Lower lobe of right lung (tissue), 2 donors: ENCODE data around the gene IRF1. TPM values are rescaled to one million over a fixed set of nuclear protein-coding genes. Genes with fewer than 3 reads are reported as not detected.

Source experiments
- ATAC-seq, 2 donors: fragments of 200-7000 bp; cut with Tn5 transposase; one replicate each; pipeline ENCODE4 v1.9.1; 2020 to 2022; ENCODE audit warnings: mild to moderate bottlenecking in 2 of 2, moderate library complexity in 2 of 2
- DNase-seq: peaks from one replicate; pipeline ENCODE4 v3.0.0-alpha.2; 2020
- H3K27ac ChIP-seq: fragments of 200-600 bp; one replicate; pipeline ENCODE4 v1.8.0; 2022
- H3K27me3 ChIP-seq: fragments of 200-600 bp; one replicate; pipeline ENCODE4 v1.8.0; 2022; ENCODE audit warnings: low read depth
- H3K36me3 ChIP-seq: fragments of 200-600 bp; one replicate; pipeline ENCODE4 v1.8.0; 2022; ENCODE audit warnings: mild to moderate bottlenecking
- H3K4me1 ChIP-seq: fragments of 200-600 bp; one replicate; pipeline ENCODE4 v1.8.0; 2022
- H3K4me3 ChIP-seq: fragments of 200-600 bp; one replicate; pipeline ENCODE4 v1.8.0; 2022; ENCODE audit warnings: mild to moderate bottlenecking
- H3K9me3 ChIP-seq: fragments of 200-600 bp; one replicate; pipeline ENCODE4 v1.8.0; 2022
- CTCF ChIP-seq: fragments of 200-600 bp; IDR thresholded peaks from one replicate; pipeline ENCODE4 v1.8.0; 2022; ENCODE audit warnings: antibody characterized with exemption, mild to moderate bottlenecking
- intact Hi-C: fragments of 100-400 bp; cut with DNase I; formaldehyde crosslinking; loops from one replicate; pipeline ENCODE4 v1.11.0; 2022
- total RNA-seq: library from RNA; stranded (reverse); fragmentation: NEBNext Ultra II Directional; extraction: Animal tissue kit (Norgen Biotek cat#: 25700); gene quantifications from one replicate; pipeline ENCODE4 v1.2.1, GENCODE V29; 2021
- donor health status: DM: no; HTN: yes; CAD: no; lungs with severe emphysema.

IRF1 gene
- total RNA-seq, 1 donor from 2014 or later = 81.2 TPM

- Histone ChIP-seq H3K9me3 (no peaks in the 10 kb centered on the region), H3K27me3 (no peaks in the 10 kb centered on the region), H3K36me3 (no peaks in the 10 kb centered on the region), H3K4me1 (peaks cover 53% of the 10 kb centered on the region), H3K27ac (peak overlapping the region; percentile 69), H3K4me3 (no peak overlapping the region)
- DNase-seq = no peak
- ATAC-seq = peak in 1 of 2 donors; percentile 6
- no peak for TF ChIP-seq CTCF
- intact Hi-C loops = loop anchor here (5.0 kb wide), 1 partner anchor 115 kb away; no protein-coding TSS in a partner anchor
Observed at GRCh38 chr5:132501961-132502931, 11.7 kb upstream of the IRF1 start.

- Histone ChIP-seq H3K4me1 (peaks cover 58% of the 10 kb centered on the region), H3K27me3 (no peaks in the 10 kb centered on the region), H3K9me3 (no peaks in the 10 kb centered on the region), H3K27ac (peak overlapping the region; percentile 69), H3K4me3 (no peak overlapping the region), H3K36me3 (no peaks in the 10 kb centered on the region)
- no peak for DNase-seq
- intact Hi-C loops = loop anchor here (5.0 kb wide), 1 partner anchor 114 kb away; no protein-coding TSS in a partner anchor
- no peak for TF ChIP-seq CTCF
- no peak for ATAC-seq
Observed at GRCh38 chr5:132501629-132501956, 11.0 kb upstream of the IRF1 start.

GRCh38 chr5:132500931-132501628, 10.5 kb upstream of the IRF1 start:
- H3K9me3 ChIP-seq = no peaks in the 10 kb centered on the region
- no peaks in the 10 kb centered on the region for H3K36me3 ChIP-seq
- ATAC-seq (peak; percentile 16 to 29), DNase-seq (peak; percentile 74)
- peaks cover 54% of the 10 kb centered on the region for H3K4me1 ChIP-seq
- H3K4me3 ChIP-seq = no peak overlapping the region
- peak overlapping the region; percentile 69 for H3K27ac ChIP-seq
- H3K27me3 ChIP-seq = no peaks in the 10 kb centered on the region
- TF ChIP-seq CTCF = peak; percentile 87
- intact Hi-C loops = loop anchor here (5.0 kb wide), 1 partner anchor 114 kb away; no protein-coding TSS in a partner anchor

- no peak overlapping the region for H3K4me3 ChIP-seq
- intact Hi-C loops = loop anchor here (5.0 kb wide), 1 partner anchor 113 kb away; no protein-coding TSS in a partner anchor
- H3K27me3 ChIP-seq = no peaks in the 10 kb centered on the region
- H3K36me3 ChIP-seq = no peaks in the 10 kb centered on the region
- H3K9me3 ChIP-seq = no peaks in the 10 kb centered on the region
- no peak for DNase-seq
- peaks cover 52% of the 10 kb centered on the region for H3K4me1 ChIP-seq
- H3K27ac ChIP-seq = peak overlapping the region; percentile 69
- ATAC-seq = no peak
- TF ChIP-seq CTCF = no peak
Observed at GRCh38 chr5:132500244-132500930, 9.8 kb upstream of the IRF1 start.
